ENCODE measurements around the gene SMIM20.

SMIM20 gene

GRCh38 chr4:25908491-25908901 lies 5.5 kb upstream of the SMIM20 start:
- Histone ChIP-seq H3K4me2 (ENCODE audit: low read depth, low read length, poor library complexity, severe bottlenecking) (no peak overlapping the region), H3F3A (ENCODE audit: low read depth) (no peaks in the 10 kb centered on the region), H2AFZ (ENCODE audit: low read length) (no peak overlapping the region)

GRCh38 chr4:25911356-25911755 lies 2.7 kb upstream of the SMIM20 start:
- H3K4me1 ChIP-seq (ENCODE audit: insufficient read depth, low read length, poor library complexity, severe bottlenecking), result peaks cover 11% of the 10 kb centered on the region
- 0 out of 2 replicates have a peak, but pooled peaks cover 5% of the 10 kb centered on the region for H3K79me2 ChIP-seq (ENCODE audit: insufficient read depth, low read length)
- no peaks in the 10 kb centered on the region for H3K9me2 ChIP-seq (replicated peaks; ENCODE audit: low read depth, low read length)
- no peaks in the 10 kb centered on the region for H3K36me3 ChIP-seq (ENCODE audit: insufficient read depth, low read length)
- H2AFZ ChIP-seq (ENCODE audit: low read length), result no peak overlapping the region
- no peak overlapping the region for H3K9ac ChIP-seq (ENCODE audit: low read depth, low read length, poor library complexity, severe bottlenecking)
- H3F3A ChIP-seq (ENCODE audit: low read depth), result no peaks in the 10 kb centered on the region
- H3K9me3 ChIP-seq (ENCODE audit: insufficient read depth, low read depth, low read length), result no peaks in the 10 kb centered on the region
- no peak overlapping the region for H3K4me3 ChIP-seq (ENCODE audit: low read length, poor library complexity, severe bottlenecking)
- H4K20me1 ChIP-seq (ENCODE audit: insufficient read depth, low read length, poor library complexity, severe bottlenecking), result no peaks in the 10 kb centered on the region
- TF ChIP-seq EZH2phosphoT487 (IDR thresholded peaks at IDR 0.05; ENCODE audit: borderline replicate concordance) (no peak), CTCF (conservative IDR thresholded peaks at IDR 0.05; ENCODE audit: low read length) (no peak)
- peaks cover 8% of the 10 kb centered on the region for H3K27me3 ChIP-seq (ENCODE audit: insufficient read depth, low read length, poor library complexity, severe bottlenecking)
- H3K4me2 ChIP-seq (ENCODE audit: low read depth, low read length, poor library complexity, severe bottlenecking), result no peak overlapping the region

More at GRCh38 chr4:25908491-25908901, 5.5 kb upstream of the SMIM20 start:
- Histone ChIP-seq H3K9me3 (ENCODE audit: insufficient read depth, low read depth, low read length) (no peaks in the 10 kb centered on the region), H4K20me1 (ENCODE audit: insufficient read depth, low read length, poor library complexity, severe bottlenecking) (no peaks in the 10 kb centered on the region), H3K4me3 (ENCODE audit: low read length, poor library complexity, severe bottlenecking) (no peak overlapping the region), H3K27me3 (ENCODE audit: insufficient read depth, low read length, poor library complexity, severe bottlenecking) (peaks cover 6% of the 10 kb centered on the region), H3K9me2 (replicated peaks; ENCODE audit: low read depth, low read length) (no peaks in the 10 kb centered on the region), H3K9ac (ENCODE audit: low read depth, low read length, poor library complexity, severe bottlenecking) (no peak overlapping the region), H3K4me1 (ENCODE audit: insufficient read depth, low read length, poor library complexity, severe bottlenecking) (no peaks in the 10 kb centered on the region), H3K79me2 (ENCODE audit: insufficient read depth, low read length) (no peaks in the 10 kb centered on the region), H3K36me3 (ENCODE audit: insufficient read depth, low read length) (no peaks in the 10 kb centered on the region)
- TF ChIP-seq EZH2phosphoT487 (IDR thresholded peaks at IDR 0.05; ENCODE audit: borderline replicate concordance), result no peak
- no peak for TF ChIP-seq CTCF (conservative IDR thresholded peaks at IDR 0.05; ENCODE audit: low read length)

- H3K79me2 ChIP-seq (ENCODE audit: insufficient read depth, low read length), result 0 out of 2 replicates have a peak, but pooled peaks cover 5% of the 10 kb centered on the region
- no peaks in the 10 kb centered on the region for H3K9me3 ChIP-seq (ENCODE audit: insufficient read depth, low read depth, low read length)
- no peaks in the 10 kb centered on the region for H3K9me2 ChIP-seq (replicated peaks; ENCODE audit: low read depth, low read length)
- H4K20me1 ChIP-seq (ENCODE audit: insufficient read depth, low read length, poor library complexity, severe bottlenecking), result no peaks in the 10 kb centered on the region
- H3K36me3 ChIP-seq (ENCODE audit: insufficient read depth, low read length), result no peaks in the 10 kb centered on the region
- peak overlapping the region; percentile 89 for H2AFZ ChIP-seq (ENCODE audit: low read length)
- peaks cover 8% of the 10 kb centered on the region for H3K27me3 ChIP-seq (ENCODE audit: insufficient read depth, low read length, poor library complexity, severe bottlenecking)
- H3K9ac ChIP-seq (ENCODE audit: low read depth, low read length, poor library complexity, severe bottlenecking), result no peak overlapping the region
- H3K4me1 ChIP-seq (ENCODE audit: insufficient read depth, low read length, poor library complexity, severe bottlenecking), result peaks cover 11% of the 10 kb centered on the region
- H3F3A ChIP-seq (ENCODE audit: low read depth), result no peaks in the 10 kb centered on the region
- no peak for TF ChIP-seq CTCF (conservative IDR thresholded peaks at IDR 0.05; ENCODE audit: low read length)
- no peak for TF ChIP-seq EZH2phosphoT487 (IDR thresholded peaks at IDR 0.05; ENCODE audit: borderline replicate concordance)
- peak overlapping the region; percentile 94 for H3K4me3 ChIP-seq (ENCODE audit: low read length, poor library complexity, severe bottlenecking)
- peak overlapping the region; percentile 64 for H3K4me2 ChIP-seq (ENCODE audit: low read depth, low read length, poor library complexity, severe bottlenecking)
These were observed 767 bp upstream of the SMIM20 start for GRCh38 chr4:25913056-25913850.
